Omental fat pad (tissue), 4 donors: ENCODE results near the gene LHFPL6. TPM values are rescaled to one million over a fixed set of nuclear protein-coding genes. Genes with fewer than 3 reads are reported as not detected.

ENCODE experiments used
- ATAC-seq: fragments of 150-250 bp; one replicate; pipeline ENCODE4 v1.9.1; 2016; ENCODE audit warnings: mild to moderate bottlenecking, moderate library complexity; ENCODE audit not compliant: low FRiP score
- DNase-seq: peaks from one replicate; pipeline ENCODE4 v3.0.0-alpha.2; 2019; ENCODE audit warnings: low spot score
- total RNA-seq, 4 donors: library from RNA; depleted of rRNA; stranded (reverse); fragments of >200 nt; gene quantifications; one replicate each; pipeline ENCODE4 v1.1.0, GENCODE V29; 2016
- TF ChIP-seq, protein P1 (sequence below), 3 donors: fragments of 450-650 bp; IDR thresholded peaks; one replicate each; pipeline ENCODE4 v1.5.1; 2016 to 2017; ENCODE audit warnings: antibody characterized with exemption in 3 of 3, mild to moderate bottlenecking in 3 of 3, moderate library complexity in 2 of 3

Gene LHFPL6
- total RNA-seq, 4 donors from 2014 or later = 66.1 to 208 (median 109) TPM

DNA sequence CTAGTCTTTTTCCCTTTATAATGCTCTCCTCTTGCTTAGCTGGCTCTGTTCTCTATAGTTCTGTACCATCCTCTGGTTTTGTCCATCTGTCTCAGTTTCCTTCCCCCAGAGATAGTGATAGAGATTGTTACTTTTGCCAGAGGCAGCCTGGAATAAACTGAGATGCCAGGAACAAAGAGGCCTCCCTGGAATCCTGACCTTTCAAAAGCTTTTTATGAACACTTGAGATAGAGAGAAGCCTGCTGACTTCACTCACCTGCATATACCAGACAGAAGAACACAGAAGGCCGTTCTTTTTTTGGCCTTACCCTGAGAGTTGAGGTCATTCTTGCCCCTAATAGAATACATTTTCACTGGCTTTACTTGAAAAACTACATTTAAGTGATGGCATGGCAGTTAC lies 150.2 kb downstream of the LHFPL6 start:
- DNase-seq = no peak
- TF ChIP-seq, protein P1, sequence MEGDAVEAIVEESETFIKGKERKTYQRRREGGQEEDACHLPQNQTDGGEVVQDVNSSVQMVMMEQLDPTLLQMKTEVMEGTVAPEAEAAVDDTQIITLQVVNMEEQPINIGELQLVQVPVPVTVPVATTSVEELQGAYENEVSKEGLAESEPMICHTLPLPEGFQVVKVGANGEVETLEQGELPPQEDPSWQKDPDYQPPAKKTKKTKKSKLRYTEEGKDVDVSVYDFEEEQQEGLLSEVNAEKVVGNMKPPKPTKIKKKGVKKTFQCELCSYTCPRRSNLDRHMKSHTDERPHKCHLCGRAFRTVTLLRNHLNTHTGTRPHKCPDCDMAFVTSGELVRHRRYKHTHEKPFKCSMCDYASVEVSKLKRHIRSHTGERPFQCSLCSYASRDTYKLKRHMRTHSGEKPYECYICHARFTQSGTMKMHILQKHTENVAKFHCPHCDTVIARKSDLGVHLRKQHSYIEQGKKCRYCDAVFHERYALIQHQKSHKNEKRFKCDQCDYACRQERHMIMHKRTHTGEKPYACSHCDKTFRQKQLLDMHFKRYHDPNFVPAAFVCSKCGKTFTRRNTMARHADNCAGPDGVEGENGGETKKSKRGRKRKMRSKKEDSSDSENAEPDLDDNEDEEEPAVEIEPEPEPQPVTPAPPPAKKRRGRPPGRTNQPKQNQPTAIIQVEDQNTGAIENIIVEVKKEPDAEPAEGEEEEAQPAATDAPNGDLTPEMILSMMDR (IDR thresholded peaks at IDR 0.05) = no peak
- no peak for ATAC-seq

GRCh38 chr13:39452417-39452816 lies 150.6 kb downstream of the LHFPL6 start:
- no peak for DNase-seq
- no peak for ATAC-seq
- TF ChIP-seq, protein P1 (IDR thresholded peaks at IDR 0.05) = no peak

GRCh38 chr13:39451860-39452301 lies 151.1 kb downstream of the LHFPL6 start:
- TF ChIP-seq, protein P1 (IDR thresholded peaks at IDR 0.05) = no peak
- ATAC-seq (no peak), DNase-seq (no peak)

DNA sequence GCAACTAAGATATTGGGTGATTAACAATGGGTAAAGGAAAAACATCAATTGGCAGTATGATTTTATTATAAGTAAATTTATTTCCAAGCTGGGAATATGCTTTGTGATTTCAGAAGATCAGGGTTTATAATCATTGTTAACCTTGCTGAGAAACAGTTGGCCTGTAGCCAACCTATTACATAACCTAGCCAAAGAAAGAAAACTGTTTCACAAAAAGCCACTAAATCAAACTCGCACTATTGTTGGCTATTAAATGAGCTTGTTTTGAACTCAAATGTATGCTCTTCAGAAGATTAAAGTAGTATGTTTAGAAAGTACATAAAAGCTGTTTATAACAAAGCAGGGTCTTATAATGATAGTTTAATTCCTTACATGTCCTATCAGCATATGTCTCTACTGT lies 151.7 kb downstream of the LHFPL6 start:
- TF ChIP-seq, protein P1 (IDR thresholded peaks at IDR 0.05) = no peak
- DNase-seq (no peak), ATAC-seq (no peak)

DNA sequence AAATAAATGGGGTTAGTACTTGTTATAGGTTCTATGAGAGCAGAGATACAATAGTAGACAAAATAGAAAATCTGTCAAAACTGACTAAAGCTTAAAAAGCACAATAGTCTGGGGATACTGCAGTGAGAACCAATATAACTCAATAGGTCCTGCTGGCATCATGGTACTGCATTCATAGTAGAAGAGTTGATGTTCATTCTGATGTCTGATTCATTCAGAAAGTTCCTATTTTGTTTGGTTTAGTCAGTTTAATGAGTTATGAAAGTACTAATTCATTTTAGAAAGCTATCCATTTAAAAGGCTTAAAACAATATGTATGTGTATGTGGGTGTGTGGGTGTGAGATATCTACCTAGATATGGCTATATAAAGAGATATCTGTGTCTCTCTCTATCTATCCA lies 152.8 kb downstream of the LHFPL6 start:
- TF ChIP-seq, protein P1 (IDR thresholded peaks at IDR 0.05) = no peak
- ATAC-seq = no peak
- no peak for DNase-seq

- DNase-seq = no peak
- TF ChIP-seq, protein P1 (IDR thresholded peaks at IDR 0.05) = no peak
- no peak for ATAC-seq
Measured at GRCh38 chr13:39448834-39449233, 154.2 kb downstream of the LHFPL6 start.

DNA sequence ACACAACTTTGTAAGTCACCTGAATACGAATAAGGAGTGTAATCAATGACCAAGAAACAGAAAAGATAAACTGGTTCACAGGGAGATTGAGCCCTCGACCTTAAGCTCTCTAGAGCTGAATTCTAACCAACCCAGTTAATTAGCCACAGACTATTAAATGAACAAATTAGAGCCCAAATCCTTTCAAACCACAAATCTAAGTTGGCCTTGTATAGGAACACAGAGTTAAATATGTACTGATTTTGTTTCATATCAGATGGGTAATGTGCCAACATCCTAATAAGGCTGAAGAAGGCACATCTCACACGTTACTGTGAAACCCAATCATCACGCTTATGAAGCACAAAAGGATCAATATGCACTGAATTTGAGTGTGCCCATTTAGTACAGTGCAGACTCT lies 156.1 kb downstream of the LHFPL6 start:
- TF ChIP-seq, protein P1 (IDR thresholded peaks at IDR 0.05) = no peak
- no peak for ATAC-seq

More for the DNA sequence above, 156.1 kb downstream of the LHFPL6 start:
- no peak for DNase-seq
